Measurements from ENCODE around the gene NDUFAF2. TPM values are rescaled to one million over a fixed set of nuclear protein-coding genes. Genes with fewer than 3 reads are reported as not detected.

Gene NDUFAF2
- total and polyA plus RNA-seq, 2 of the 8 experiments (the other 6 are each of a cell fraction or from before 2014, with no cell fraction given), result 10.7 to 46.5 TPM

- Histone ChIP-seq H3K4me2 (ENCODE audit: insufficient read depth in 1 of 2, low read depth in 2 of 2, low read length in 2 of 2) (no peak overlapping the region), H3K27ac (ENCODE audit: low read depth, low read length) (no peak overlapping the region), H3K9me3 (ENCODE audit: insufficient read depth in 2 of 2, low read depth in 1 of 2, low read length in 1 of 2) (no peaks in the 10 kb centered on the region), H2BK120ac (replicated peaks; ENCODE audit: low read depth, low read length) (no peak overlapping the region), H3K56ac (replicated peaks; ENCODE audit: insufficient read length, low read depth, low read length) (no peak overlapping the region), H3K36me3 (ENCODE audit: control insufficient read depth in 2 of 4, insufficient read depth in 4 of 4, low read length in 3 of 4) (no peaks in the 10 kb centered on the region), H3K79me1 (ENCODE audit: low read depth, low read length) (no peaks in the 10 kb centered on the region), H3K27me3 (replicated peaks in 1 of 4; ENCODE audit: control insufficient read depth in 3 of 4, extremely low read depth in 1 of 4, insufficient read depth in 3 of 4, low read length in 3 of 4) (no peaks in the 10 kb centered on the region), H2AK5ac (ENCODE audit: low read depth, low read length) (no peak overlapping the region), H4K5ac (ENCODE audit: insufficient read length, low read depth, low read length) (no peak overlapping the region), H3K79me2 (ENCODE audit: control insufficient read depth in 1 of 2, insufficient read depth in 2 of 2, low read length in 2 of 2) (no peaks in the 10 kb centered on the region), H3K23me2 (ENCODE audit: low read depth, low read length) (no peaks in the 10 kb centered on the region), H3K23ac (ENCODE audit: insufficient read length) (no peak overlapping the region), H4K20me1 (replicated peaks in 1 of 2; ENCODE audit: control insufficient read depth in 1 of 2, insufficient read depth in 2 of 2, low read length in 2 of 2) (no peaks in the 10 kb centered on the region), H3K18ac (ENCODE audit: extremely low read depth, low read length) (no peak overlapping the region), H2BK5ac (ENCODE audit: low read depth, low read length) (no peak overlapping the region), H2AFZ (ENCODE audit: low read length) (no peak overlapping the region), H3K14ac (ENCODE audit: insufficient read length) (no peak overlapping the region), H3K9ac (replicated peaks in 1 of 4; ENCODE audit: extremely low read depth in 1 of 4, low read depth in 3 of 4, low read length in 3 of 4) (no peak overlapping the region), H4K8ac (ENCODE audit: extremely low read depth, insufficient read depth, low read length) (no peak overlapping the region), H2BK15ac (ENCODE audit: low read length) (no peak overlapping the region), H3K4me3 (ENCODE audit: extremely low read depth in 1 of 4, insufficient read depth in 2 of 4, low read depth in 3 of 4, low read length in 4 of 4) (no peak overlapping the region), H2BK20ac (ENCODE audit: low read length) (no peak overlapping the region), H3K4ac (replicated peaks; ENCODE audit: insufficient read length, low read depth, low read length) (no peak overlapping the region), H3K4me1 (replicated peaks in 1 of 4; ENCODE audit: control insufficient read depth in 3 of 4, insufficient read depth in 4 of 4, low read length in 3 of 4) (no peaks in the 10 kb centered on the region; a peak in 1 of 7 replicates), H2BK12ac (ENCODE audit: low read depth, low read length) (no peak overlapping the region), H4K91ac (replicated peaks; ENCODE audit: insufficient read length, low read length) (no peak overlapping the region)
- 96% methylated on average over 1 of the region's 1 CpG; no CpG with 5 or more reads in 1 of the 2 experiments for WGBS, 2 experiments (ENCODE audit: extremely low coverage in 1 of 2, insufficient coverage in 1 of 2, insufficient read length in 1 of 2, insufficient replicate concordance in 2 of 2, low coverage in 1 of 2, low lambda C conversion rate in 2 of 2, missing lambda C conversion rate in 1 of 2)
- FAIRE-seq, result no peak
- ChIA-PET POLR2A (ENCODE audit: partially characterized antibody) (no interaction called here), CTCF (ENCODE audit: partially characterized antibody) (no interaction called here)
- DNase-seq (ENCODE audit: low read depth in 1 of 2, low spot score in 2 of 2), result no peak
- TF ChIP-seq SAP30 (IDR thresholded peaks at IDR 0.05; ENCODE audit: insufficient read depth, insufficient replicate concordance, low read length) (no peak), ATF3 (IDR thresholded peaks at IDR 0.05; ENCODE audit: insufficient read depth, low read depth, low read length) (no peak), FOSL1 (IDR thresholded peaks at IDR 0.05; ENCODE audit: insufficient read depth, low read depth, low read length) (no peak), RXRA (IDR thresholded peaks at IDR 0.05; ENCODE audit: insufficient read depth, low read depth, low read length) (no peak), TAF1 (IDR thresholded peaks at IDR 0.05; ENCODE audit: low read depth, low read length) (no peak), USF2 (IDR thresholded peaks at IDR 0.05; ENCODE audit: low read length) (no peak), SIX5 (IDR thresholded peaks at IDR 0.05; ENCODE audit: low read depth, low read length) (no peak), TBP (IDR thresholded peaks at IDR 0.05; ENCODE audit: low read depth, low read length) (no peak), RBBP5 (IDR thresholded peaks at IDR 0.05; ENCODE audit: borderline replicate concordance, low read depth, low read length) (no peak), PHF8 (conservative IDR thresholded peaks at IDR 0.05; ENCODE audit: low read depth, low read length) (no peak), TEAD4 (IDR thresholded peaks at IDR 0.05; ENCODE audit: low read depth, low read length) (no peak), EGR1 (IDR thresholded peaks at IDR 0.05; ENCODE audit: borderline replicate concordance, low read depth, low read length) (no peak)
Observed at GRCh38 chr5:61142391-61142790, 197.4 kb downstream of the NDUFAF2 start.
